22Rv1 (cell line): ENCODE data around the gene WBP2.
"Not testable (repeated sequence)": the region's sequence is repeated elsewhere in the genome, so short reads cannot be mapped to it uniquely, and the experiment has no call there.

Source experiments
- H3K27ac ChIP-seq: fragments of 450-650 bp; 2 replicates; pipeline ENCODE4 v1.5.1; 2017
- ZFX ChIP-seq: fragments of 450-650 bp; IDR thresholded peaks from 2 replicates; pipeline ENCODE4 v1.6.1; 2017; ENCODE audit warnings: antibody characterized with exemption, borderline replicate concordance
- TF ChIP-seq, protein P1 (sequence below): fragments of 450-650 bp; IDR thresholded peaks from 2 replicates; pipeline ENCODE4 v1.5.1; 2017; ENCODE audit warnings: mild to moderate bottlenecking

WBP2 gene

DNA sequence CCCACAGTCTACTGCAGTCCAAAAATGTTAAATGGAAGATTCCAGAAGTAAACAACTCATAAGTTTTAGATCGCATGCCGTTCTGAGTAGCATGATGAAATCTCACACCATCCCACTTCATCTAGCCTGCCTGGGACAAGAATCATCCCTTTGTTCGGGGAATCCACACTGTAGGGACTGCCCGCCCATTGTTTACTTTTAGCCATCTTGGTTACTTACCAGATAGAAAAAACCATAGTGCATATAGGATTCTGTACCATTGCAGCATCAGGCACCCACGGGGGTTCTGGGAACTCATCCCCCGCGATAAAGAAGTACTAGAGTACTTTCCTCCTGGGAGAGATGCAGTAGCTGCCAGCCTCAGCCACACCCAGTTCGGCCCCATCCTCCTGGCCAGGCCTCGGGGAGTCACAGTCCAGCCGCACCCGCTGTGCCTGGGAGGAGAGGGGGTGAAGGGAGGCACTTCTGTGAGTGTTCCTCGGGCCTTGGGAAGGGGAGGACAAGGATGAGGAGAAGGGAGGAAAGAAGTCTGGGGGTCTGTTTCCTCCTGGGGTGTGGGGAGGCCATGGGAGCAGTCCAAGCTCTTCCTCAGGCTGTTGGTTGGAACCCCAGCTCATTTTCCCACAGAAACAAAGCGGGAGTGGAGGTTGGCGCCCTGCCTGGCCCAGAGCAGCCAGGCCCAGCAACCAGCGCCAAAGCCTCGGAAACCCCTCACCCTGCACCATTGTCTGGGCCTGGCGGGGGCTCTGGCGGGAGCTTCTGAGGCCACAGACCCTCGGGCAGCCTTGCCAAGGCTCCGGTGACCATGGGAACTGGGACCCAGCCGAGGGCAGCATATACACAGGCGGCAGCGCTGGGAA is 14.4 kb upstream of the WBP2 start:
- no peak for TF ChIP-seq ZFX
- TF ChIP-seq, protein P1, sequence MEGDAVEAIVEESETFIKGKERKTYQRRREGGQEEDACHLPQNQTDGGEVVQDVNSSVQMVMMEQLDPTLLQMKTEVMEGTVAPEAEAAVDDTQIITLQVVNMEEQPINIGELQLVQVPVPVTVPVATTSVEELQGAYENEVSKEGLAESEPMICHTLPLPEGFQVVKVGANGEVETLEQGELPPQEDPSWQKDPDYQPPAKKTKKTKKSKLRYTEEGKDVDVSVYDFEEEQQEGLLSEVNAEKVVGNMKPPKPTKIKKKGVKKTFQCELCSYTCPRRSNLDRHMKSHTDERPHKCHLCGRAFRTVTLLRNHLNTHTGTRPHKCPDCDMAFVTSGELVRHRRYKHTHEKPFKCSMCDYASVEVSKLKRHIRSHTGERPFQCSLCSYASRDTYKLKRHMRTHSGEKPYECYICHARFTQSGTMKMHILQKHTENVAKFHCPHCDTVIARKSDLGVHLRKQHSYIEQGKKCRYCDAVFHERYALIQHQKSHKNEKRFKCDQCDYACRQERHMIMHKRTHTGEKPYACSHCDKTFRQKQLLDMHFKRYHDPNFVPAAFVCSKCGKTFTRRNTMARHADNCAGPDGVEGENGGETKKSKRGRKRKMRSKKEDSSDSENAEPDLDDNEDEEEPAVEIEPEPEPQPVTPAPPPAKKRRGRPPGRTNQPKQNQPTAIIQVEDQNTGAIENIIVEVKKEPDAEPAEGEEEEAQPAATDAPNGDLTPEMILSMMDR = no peak
- H3K27ac ChIP-seq = peak overlapping the region; percentile 29; the same call in 1 of the 2 replicates

DNA sequence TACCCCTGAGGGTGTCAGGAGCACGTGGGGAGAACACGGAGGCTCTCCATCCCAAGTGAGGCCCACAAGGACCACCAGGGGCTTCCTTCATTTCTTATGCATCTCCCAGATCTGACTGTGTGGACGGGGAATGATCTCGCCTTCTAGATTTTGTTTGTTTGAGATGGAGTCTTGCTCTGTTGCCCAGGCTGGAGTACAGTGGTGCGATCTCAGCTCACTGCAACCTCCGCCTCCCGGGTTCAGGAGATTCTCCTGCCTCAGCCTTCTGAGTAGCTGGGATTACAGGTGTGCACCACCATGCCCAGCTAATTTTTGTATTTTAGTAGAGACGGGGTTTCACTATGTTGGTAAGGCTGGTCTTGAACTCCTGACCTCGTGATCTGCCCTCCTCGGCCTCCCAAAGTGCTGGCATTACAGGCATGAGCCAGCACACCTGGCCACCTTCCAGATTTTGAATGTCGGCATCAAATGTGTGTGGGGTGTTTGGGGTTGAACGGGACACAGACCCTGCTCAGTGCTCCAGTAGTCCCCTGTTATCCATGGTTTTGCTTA is 13.7 kb upstream of the WBP2 start:
- H3K27ac ChIP-seq = peak overlapping the region; percentile 29; the same call in 1 of the 2 replicates

DNA sequence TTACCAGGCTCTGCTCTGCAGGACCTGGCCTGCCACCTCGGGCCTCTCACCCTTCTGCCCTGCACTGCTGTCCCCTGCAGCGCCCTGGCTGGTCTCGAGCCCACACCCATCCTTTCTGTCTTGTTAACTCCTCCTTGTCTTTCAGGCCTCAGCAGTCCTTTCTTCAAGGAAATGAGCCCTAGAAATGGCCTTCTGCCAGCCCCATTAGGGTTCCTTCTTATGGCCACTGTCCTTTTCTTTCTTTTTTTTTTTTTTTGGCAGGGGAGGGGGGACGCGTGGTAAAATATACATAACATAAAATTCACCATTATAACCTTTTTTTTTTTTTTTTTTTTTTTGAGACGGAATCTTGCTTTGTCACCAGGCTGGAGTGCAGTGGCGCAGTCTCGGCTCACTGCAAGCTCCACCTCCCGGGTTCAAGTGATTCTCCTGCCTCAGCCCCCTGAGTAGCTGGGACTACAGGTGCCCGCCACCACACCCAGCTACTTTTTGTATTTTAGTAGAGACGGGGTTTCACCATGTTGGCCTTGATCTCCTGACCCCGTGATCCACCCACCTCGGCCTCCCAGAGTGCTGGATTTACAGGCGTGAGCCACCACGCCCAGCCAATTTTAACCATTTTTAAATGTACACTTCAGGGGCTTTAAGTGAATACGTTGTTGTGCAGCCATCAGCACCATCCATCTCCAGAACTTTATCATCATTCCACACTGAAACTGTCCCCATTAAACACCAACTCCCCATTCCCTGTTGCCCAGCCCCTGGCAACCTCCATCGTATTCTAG is 10.5 kb upstream of the WBP2 start:
- not testable (repeated sequence) for H3K27ac ChIP-seq

DNA sequence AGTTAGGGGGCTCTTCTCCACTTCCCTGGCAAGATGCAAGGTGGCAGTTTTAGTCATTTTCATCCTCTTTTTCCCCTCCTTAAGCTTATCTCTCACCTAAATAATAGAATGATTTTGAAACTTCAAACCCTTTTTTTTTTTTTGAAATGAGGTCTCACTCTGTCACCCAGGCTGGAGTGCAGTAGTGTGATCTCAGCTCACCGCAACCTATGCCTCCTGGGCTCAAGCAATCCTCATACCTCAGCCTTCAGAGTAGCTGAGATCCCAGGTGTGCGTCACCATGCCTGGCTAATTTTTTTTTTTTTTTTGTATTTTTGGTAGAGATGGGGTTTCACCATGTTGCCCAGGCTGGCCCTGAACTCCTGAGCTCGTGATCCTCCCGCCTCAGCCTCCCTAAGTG is 9.8 kb upstream of the WBP2 start:
- H3K27ac ChIP-seq = not testable (repeated sequence)

DNA sequence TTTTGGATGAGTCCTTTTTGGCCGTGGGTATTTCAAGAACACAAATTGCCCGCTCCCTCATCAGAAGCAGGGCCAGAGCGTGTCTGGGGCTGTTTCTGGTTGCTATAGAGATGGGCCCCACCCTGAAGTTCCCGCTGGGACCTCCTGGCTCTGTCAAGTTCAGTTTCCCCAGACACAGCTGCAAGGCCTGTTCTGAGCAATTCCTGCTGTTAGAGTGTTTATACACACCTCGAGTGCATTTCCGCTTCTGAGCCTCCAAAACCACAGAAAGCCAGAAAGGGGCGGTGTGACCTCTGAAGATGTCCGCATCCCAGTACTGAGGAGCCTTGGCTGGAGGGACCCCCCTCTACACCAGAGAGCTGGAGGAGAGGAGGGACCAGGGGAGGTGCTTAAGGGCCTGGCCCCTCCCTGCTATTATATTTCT is 9.3 kb upstream of the WBP2 start:
- TF ChIP-seq ZFX = no peak
- TF ChIP-seq, protein P1 = no peak
- no peak overlapping the region for H3K27ac ChIP-seq

DNA sequence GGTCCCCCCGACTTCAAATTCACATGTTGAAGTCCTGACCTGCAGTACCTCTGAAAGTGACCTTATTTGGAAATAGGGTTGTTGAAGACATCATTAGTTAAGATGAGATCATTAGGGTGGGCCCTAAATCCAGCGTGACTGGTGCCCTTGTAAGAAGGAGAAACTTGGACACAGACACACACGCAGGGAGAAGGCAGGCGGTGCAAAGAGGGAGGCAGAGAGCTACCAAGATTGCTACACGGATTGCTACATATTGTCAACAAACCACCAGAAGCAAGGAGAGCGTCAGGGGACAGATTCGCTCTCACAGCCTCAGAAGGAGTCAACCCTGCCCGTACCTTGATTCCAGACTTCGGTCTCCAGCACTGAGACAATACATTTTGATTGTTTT is 6.8 kb upstream of the WBP2 start:
- TF ChIP-seq ZFX = no peak
- TF ChIP-seq, protein P1 = no peak
- no peak overlapping the region for H3K27ac ChIP-seq

DNA sequence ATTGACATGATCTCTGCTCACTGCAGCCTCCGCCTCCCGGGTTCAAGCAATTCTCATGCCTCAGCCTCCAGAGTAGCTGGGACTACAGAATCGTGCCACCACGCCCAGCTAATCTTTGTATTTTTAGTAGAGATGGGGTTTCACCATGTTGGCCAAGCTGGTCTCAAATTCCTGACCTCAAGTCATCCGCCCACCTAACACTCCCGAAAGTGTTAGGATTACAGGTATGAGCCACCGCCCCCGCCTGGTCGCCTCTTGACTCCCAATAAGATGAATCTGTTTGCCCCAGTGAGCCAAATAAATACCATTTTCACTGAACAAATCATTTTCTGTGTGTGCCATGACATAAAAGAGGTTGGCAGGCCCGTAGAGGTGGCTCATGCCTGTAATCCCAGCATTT is 4.2 kb upstream of the WBP2 start:
- H3K27ac ChIP-seq = not testable (repeated sequence)

DNA sequence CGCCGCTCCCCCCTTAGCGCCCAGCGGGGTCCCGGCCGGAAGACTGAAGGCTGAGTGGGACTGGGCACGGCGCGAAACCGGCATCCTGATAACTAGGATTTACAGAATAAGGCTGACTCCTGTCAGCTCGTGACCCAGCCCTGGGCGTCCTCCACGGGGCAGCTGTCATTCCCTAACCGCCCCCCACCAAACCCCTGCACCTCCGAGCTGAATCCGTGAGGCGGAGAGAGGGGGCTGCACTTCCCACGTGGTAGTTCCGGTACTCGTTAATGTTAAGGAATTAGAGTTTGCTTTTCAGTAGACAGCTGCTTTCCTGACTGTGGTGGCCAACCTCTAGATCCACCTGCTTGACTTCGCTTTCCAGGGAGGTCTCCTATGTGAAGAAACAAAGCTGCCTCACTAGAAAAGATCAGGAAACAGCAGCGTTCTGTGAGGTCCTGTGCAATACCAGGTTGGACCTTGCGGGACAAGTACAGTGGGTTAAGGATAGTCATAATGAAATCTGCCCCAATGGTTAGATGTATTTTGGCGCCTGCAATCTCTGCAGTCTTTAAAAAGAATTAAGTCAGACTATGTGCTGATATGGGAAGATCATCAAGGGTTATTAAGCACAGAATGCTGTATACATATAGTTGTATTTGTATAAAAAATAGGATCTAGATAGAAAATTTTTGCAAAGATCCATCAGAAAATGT is 1.1 kb upstream of the WBP2 start:
- TF ChIP-seq, protein P1 = peak; percentile 60
- no peak for TF ChIP-seq ZFX

DNA sequence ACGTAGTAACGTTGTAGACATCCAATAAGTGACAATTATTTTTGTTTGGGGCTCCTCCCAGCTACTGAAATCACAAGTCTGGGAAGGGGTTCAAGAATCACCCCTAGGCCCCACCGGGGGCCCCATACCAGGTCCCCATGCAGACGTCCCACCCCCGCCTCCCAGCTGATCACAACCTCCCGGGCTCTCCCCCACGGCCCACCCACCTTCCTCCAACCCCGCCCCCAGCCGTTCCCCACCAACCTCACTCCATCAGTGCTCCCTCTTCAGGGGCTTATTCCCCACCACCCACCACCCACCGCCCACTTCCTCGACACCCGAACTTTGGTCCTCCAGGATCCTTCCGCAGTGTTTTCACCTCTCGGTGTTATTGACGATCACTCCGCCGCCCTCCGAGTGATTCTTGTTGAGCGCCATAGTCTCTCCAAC is 240 bp downstream of the WBP2 start:
- peak overlapping the region; percentile 54 for H3K27ac ChIP-seq
- TF ChIP-seq, protein P1 = no peak
- no peak for TF ChIP-seq ZFX

More for the DNA sequence above, 1.1 kb upstream of the WBP2 start:
- H3K27ac ChIP-seq = peak overlapping the region; percentile 55
